PC-3 (cell line): ENCODE data around the gene TNNT1.

Experiments
- CTCF ChIP-seq: fragments of 300-600 bp; sonication (generic); conservative IDR thresholded peaks from 2 replicates; pipeline ENCODE4 v1.5.1; 2017; ENCODE audit warnings: antibody characterized with exemption, low read depth, mild to moderate bottlenecking, low read length
- EZH2 ChIP-seq: fragments of 300-600 bp; sonication (generic); IDR thresholded peaks from one replicate; pipeline ENCODE4 v1.6.1; 2017; ENCODE audit warnings: antibody characterized with exemption, mild to moderate bottlenecking, low read length; ENCODE audit not compliant: unreplicated experiment
- EZH2phosphoT487 ChIP-seq: fragments of 300-600 bp; sonication (generic); IDR thresholded peaks from 2 replicates; pipeline ENCODE4 v1.6.1; 2018; ENCODE audit warnings: mild to moderate bottlenecking, antibody characterized with exemption, low read length, borderline replicate concordance

GRCh38 chr19:55196803-55197202 lies 47.8 kb upstream of the TNNT1 start:
- no peak for TF ChIP-seq CTCF
- no peak for TF ChIP-seq EZH2
- TF ChIP-seq EZH2phosphoT487: no peak
